RWPE1 (cell line): ENCODE data around the gene CA12.

Experiments
- CTCF ChIA-PET: fragments of 350-600 bp; sonication (Branson Sonifier 250); formaldehyde crosslinking; extraction: SDS; loops from one replicate; lab custom pipeline; 2021; lab: Yijun Ruan, JAX
- POLR2A ChIA-PET: fragments of 400-600 bp; formaldehyde crosslinking; extraction: SDS; loops from one replicate; lab custom pipeline; 2020; ENCODE audit warnings: antibody characterized with exemption; ENCODE audit not compliant: low non-redundant PET; lab: Yijun Ruan, JAX
- DNase-seq: peaks from one replicate; pipeline ENCODE4 v3.0.0; 2012; ENCODE audit warnings: low spot score
- H3K27ac ChIP-seq: fragments of 450-650 bp; 2 replicates; pipeline ENCODE4 v1.5.1; 2017
- CTCF ChIP-seq: fragments of 450-650 bp; conservative IDR thresholded peaks from 2 replicates; pipeline ENCODE4 v1.5.1; 2017; ENCODE audit warnings: low read depth, mild to moderate bottlenecking

Gene CA12

GRCh38 chr15:63357731-63358130 lies 23.9 kb downstream of the CA12 start:
- POLR2A ChIA-PET = interaction anchor here (0.6 kb wide), 1 partner anchor 631 kb away, joined by 3 read pairs; no protein-coding TSS in a partner anchor
- DNase-seq = no peak
- CTCF ChIA-PET = interaction anchor here (0.7 kb wide), 1 partner anchor 28 kb away, joined by 3 read pairs; no protein-coding TSS in a partner anchor

GRCh38 chr15:63357061-63357460 lies 24.6 kb downstream of the CA12 start:
- CTCF ChIA-PET = interaction anchor here (0.7 kb wide), 1 partner anchor 27 kb away, joined by 3 read pairs; no protein-coding TSS in a partner anchor
- POLR2A ChIA-PET = interaction anchor here (0.6 kb wide), 1 partner anchor 632 kb away, joined by 3 read pairs; no protein-coding TSS in a partner anchor
- no peak for TF ChIP-seq CTCF
- DNase-seq = no peak
- H3K27ac ChIP-seq = peak overlapping the region; percentile 51

More at GRCh38 chr15:63357731-63358130, 23.9 kb downstream of the CA12 start:
- H3K27ac ChIP-seq = no peak overlapping the region
- no peak for TF ChIP-seq CTCF

- peak overlapping the region; percentile 15; the same call in 1 of the 2 replicates for H3K27ac ChIP-seq
- CTCF ChIA-PET = no interaction called here
- no peak for TF ChIP-seq CTCF
- POLR2A ChIA-PET = no interaction called here
- DNase-seq = no peak
Measured at GRCh38 chr15:63354821-63355650, 26.6 kb downstream of the CA12 start.

- ChIA-PET CTCF (no interaction called here), POLR2A (no interaction called here)
- DNase-seq = no peak
- TF ChIP-seq CTCF = no peak
- H3K27ac ChIP-seq = no peak overlapping the region
Measured at GRCh38 chr15:63353887-63354286, 27.8 kb downstream of the CA12 start.

GRCh38 chr15:63353261-63353660 lies 28.4 kb downstream of the CA12 start:
- no peak for TF ChIP-seq CTCF
- DNase-seq = no peak
- ChIA-PET CTCF (interaction anchor here (0.6 kb wide), 1 partner anchor 19 kb away, joined by 3 read pairs; no protein-coding TSS in a partner anchor), POLR2A (no interaction called here)
- no peak overlapping the region for H3K27ac ChIP-seq

- ChIA-PET POLR2A (no interaction called here), CTCF (interaction anchor here (0.6 kb wide), 1 partner anchor 19 kb away, joined by 3 read pairs; no protein-coding TSS in a partner anchor)
- H3K27ac ChIP-seq = no peak overlapping the region
- no peak for TF ChIP-seq CTCF
- DNase-seq = no peak
Measured at GRCh38 chr15:63352808-63353207, 28.8 kb downstream of the CA12 start.
